Heart left ventricle (tissue), 13 donors: ENCODE results near the gene MKRN3.

Source experiments
- POLR2A ChIP-seq, 2 donors: fragments of 450-650 bp; IDR thresholded peaks; one replicate each; pipeline ENCODE4 v1.6.1; 2017; ENCODE audit warnings: antibody characterized with exemption in 2 of 2, mild to moderate bottlenecking in 2 of 2, moderate library complexity in 2 of 2
- TF ChIP-seq, protein P1 (sequence below), 12 donors: fragments of 200-600 bp; sonication (generic) in 4 of 12; IDR thresholded peaks; one replicate each; pipeline versions ENCODE4 v1.5.0 to v1.8.0; 2018 to 2022; ENCODE audit warnings: antibody characterized with exemption in 12 of 12, mild to moderate bottlenecking in 5 of 12
- donor health status: ischemic (EF 13 %, LVEDD 7.1; RV severe dilation, severe dysfunction).
- donor health status: DM: no; HTN: yes; CAD: no.
- donor health status: DM: no; HTN: no; CAD: no.
- donor health status: ischemic (EF 25% LVEDD 6.9; RV normal size, moderate dysfunction).
- donor health status: ischemic (EF 25% LVEDD 5.7; RV mildly dilated, moderate dysfunction).
- donor health status: ischemic (EF 35%, LVEDD 5.7; RV mildly dilated, moderate dysfunction).
- donor health status: nonischemic (EF 11% LVEDD 7.7; RV severe dilation, severe dysfunction).
- donor health status: DM: yes; HTN: yes; CAD: no.
- donor health status: PGD.
- donor health status: ischemic (EF 29% LVEDD 5.4; RV normal size, mild dysfunction).
- donor health status: nonischemic (EF 23%, LVEDD 6.1; RV moderate dilation, normal function).

DNA sequence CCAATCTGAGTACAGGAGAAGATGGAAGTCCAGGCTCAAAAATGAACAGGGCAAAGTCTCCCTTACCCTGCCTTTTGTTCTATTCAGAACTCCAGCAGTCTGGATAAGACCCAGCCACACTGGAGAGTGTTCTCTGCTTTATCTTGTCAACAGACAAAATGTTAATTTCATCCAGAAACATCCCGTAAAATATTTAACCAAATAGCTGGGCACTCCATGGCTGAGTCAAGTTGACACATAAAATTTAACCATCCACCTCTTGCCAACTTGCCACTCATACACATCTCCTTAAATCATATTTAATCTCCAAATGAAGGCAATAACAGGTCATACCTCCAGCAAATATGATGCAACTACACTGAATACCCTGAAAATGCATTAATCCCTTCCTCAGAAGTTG lies 33.6 kb downstream of the MKRN3 start:
- no peak for TF ChIP-seq POLR2A (IDR thresholded peaks at IDR 0.05)
- TF ChIP-seq, protein P1, sequence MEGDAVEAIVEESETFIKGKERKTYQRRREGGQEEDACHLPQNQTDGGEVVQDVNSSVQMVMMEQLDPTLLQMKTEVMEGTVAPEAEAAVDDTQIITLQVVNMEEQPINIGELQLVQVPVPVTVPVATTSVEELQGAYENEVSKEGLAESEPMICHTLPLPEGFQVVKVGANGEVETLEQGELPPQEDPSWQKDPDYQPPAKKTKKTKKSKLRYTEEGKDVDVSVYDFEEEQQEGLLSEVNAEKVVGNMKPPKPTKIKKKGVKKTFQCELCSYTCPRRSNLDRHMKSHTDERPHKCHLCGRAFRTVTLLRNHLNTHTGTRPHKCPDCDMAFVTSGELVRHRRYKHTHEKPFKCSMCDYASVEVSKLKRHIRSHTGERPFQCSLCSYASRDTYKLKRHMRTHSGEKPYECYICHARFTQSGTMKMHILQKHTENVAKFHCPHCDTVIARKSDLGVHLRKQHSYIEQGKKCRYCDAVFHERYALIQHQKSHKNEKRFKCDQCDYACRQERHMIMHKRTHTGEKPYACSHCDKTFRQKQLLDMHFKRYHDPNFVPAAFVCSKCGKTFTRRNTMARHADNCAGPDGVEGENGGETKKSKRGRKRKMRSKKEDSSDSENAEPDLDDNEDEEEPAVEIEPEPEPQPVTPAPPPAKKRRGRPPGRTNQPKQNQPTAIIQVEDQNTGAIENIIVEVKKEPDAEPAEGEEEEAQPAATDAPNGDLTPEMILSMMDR (IDR thresholded peaks at IDR 0.05): no peak
